Left ventricle myocardium inferior (tissue), 1 donor: ENCODE results near the gene TMOD2. TPM values are rescaled to one million over a fixed set of nuclear protein-coding genes. Genes with fewer than 3 reads are reported as not detected.

ENCODE experiments used
- DNase-seq: peaks from one replicate; pipeline ENCODE4 v3.0.0-alpha.2; 2020
- H3K27ac ChIP-seq: fragments of 200-600 bp; replicated peaks from 2 replicates; pipeline ENCODE4 v1.8.0; 2021
- H3K27me3 ChIP-seq: fragments of 200-600 bp; 2 replicates; pipeline ENCODE4 v1.8.0; 2021; ENCODE audit warnings: low read depth
- H3K36me3 ChIP-seq: fragments of 200-600 bp; 2 replicates; pipeline ENCODE4 v1.8.0; 2021
- H3K4me1 ChIP-seq: fragments of 200-600 bp; 2 replicates; pipeline ENCODE4 v1.8.0; 2021
- H3K4me3 ChIP-seq: fragments of 200-600 bp; 2 replicates; pipeline ENCODE4 v1.8.0; 2021; ENCODE audit warnings: mild to moderate bottlenecking, moderate library complexity
- H3K9me3 ChIP-seq: fragments of 200-600 bp; replicated peaks from 2 replicates; pipeline ENCODE4 v1.8.0; 2021
- CTCF ChIP-seq: fragments of 200-600 bp; IDR thresholded peaks from 2 replicates; pipeline ENCODE4 v1.8.0; 2021; ENCODE audit warnings: antibody characterized with exemption, mild to moderate bottlenecking, borderline replicate concordance
- intact Hi-C: fragments of 100-400 bp; cut with micrococcal nuclease; formaldehyde crosslinking; loops from one replicate; pipeline ENCODE4 v1.11.0; 2022
- long read RNA-seq: library from polyadenylated mRNA; unstranded; transcript quantifications from one replicate; pipeline ENCODE4 v2.0.0, GENCODE V29; 2021
- total RNA-seq: library from RNA; stranded (reverse); fragmentation: NEBNext Ultra II Directional; extraction: Animal tissue kit (Norgen Biotek cat#: 25700); gene quantifications from one replicate; pipeline ENCODE4 v1.2.1, GENCODE V29; 2021
- donor health status: DM: no; HTN: yes; CAD: no; lungs with severe emphysema.

TMOD2 gene
- 5.1 TPM for total RNA-seq
- long read RNA-seq, full-length matches to known transcripts = 2 of 6 reads
- long read RNA-seq, partial matches to known transcripts = 0 of 6 reads
- long read RNA-seq, other reads (novel, unspliced or antisense) = 4 of 6 reads

- peak within 1 kb of the TSS; percentile 76 for H3K4me3 ChIP-seq
- DNase-seq = peak; percentile 52
- H3K36me3 ChIP-seq = no peaks in the 10 kb centered on the region
- intact Hi-C loops = no loop called here
- peak within 1 kb of the TSS; percentile 79 for H3K27ac ChIP-seq
- H3K4me1 ChIP-seq = peaks cover 18% of the 10 kb centered on the region
- H3K27me3 ChIP-seq = peaks cover 24% of the 10 kb centered on the region
- H3K9me3 ChIP-seq = no peaks in the 10 kb centered on the region
- no peak for TF ChIP-seq CTCF
These were observed at the start of gene TMOD2 for GRCh38 chr15:51750792-51751696. Gene TMOD2, plus strand, starts transcription at chr15:51751597. Its CDS starts 14,845 bp downstream, at chr15:51766442.

GRCh38 chr15:51702710-51703109 is 48.7 kb upstream of the TMOD2 start:
- intact Hi-C loops = no loop called here
- DNase-seq = no peak
- Histone ChIP-seq H3K9me3 (no peaks in the 10 kb centered on the region), H3K4me1 (no peaks in the 10 kb centered on the region), H3K4me3 (no peak overlapping the region), H3K27me3 (peaks cover 5% of the 10 kb centered on the region), H3K27ac (no peak overlapping the region), H3K36me3 (no peaks in the 10 kb centered on the region)
- no peak for TF ChIP-seq CTCF

- intact Hi-C loops = no loop called here
- peak overlapping the region; percentile 57 for H3K27ac ChIP-seq
These were observed 45.1 kb upstream of the TMOD2 start for GRCh38 chr15:51706291-51706690.

GRCh38 chr15:51706926-51707608 is 44.3 kb upstream of the TMOD2 start:
- DNase-seq = no peak
- TF ChIP-seq CTCF = no peak
- H3K4me3 ChIP-seq = no peak overlapping the region
- H3K4me1 ChIP-seq = no peaks in the 10 kb centered on the region
- peak overlapping the region; percentile 57 for H3K27ac ChIP-seq
- H3K36me3 ChIP-seq = no peaks in the 10 kb centered on the region
- intact Hi-C loops = no loop called here
- H3K9me3 ChIP-seq = no peaks in the 10 kb centered on the region
- peaks cover 5% of the 10 kb centered on the region for H3K27me3 ChIP-seq

More at GRCh38 chr15:51706291-51706690, 45.1 kb upstream of the TMOD2 start:
- H3K4me1 ChIP-seq = no peaks in the 10 kb centered on the region
- peaks cover 5% of the 10 kb centered on the region for H3K27me3 ChIP-seq
- DNase-seq = no peak
- TF ChIP-seq CTCF = no peak
- no peaks in the 10 kb centered on the region for H3K9me3 ChIP-seq
- no peaks in the 10 kb centered on the region for H3K36me3 ChIP-seq
- no peak overlapping the region for H3K4me3 ChIP-seq

GRCh38 chr15:51708013-51708412 is 43.4 kb upstream of the TMOD2 start:
- no peak for DNase-seq
- H3K27ac ChIP-seq = peak overlapping the region; percentile 57

More at GRCh38 chr15:51708013-51708412, 43.4 kb upstream of the TMOD2 start:
- H3K27me3 ChIP-seq = peaks cover 5% of the 10 kb centered on the region
- H3K4me1 ChIP-seq = no peaks in the 10 kb centered on the region
- H3K9me3 ChIP-seq = no peaks in the 10 kb centered on the region
- H3K4me3 ChIP-seq = no peak overlapping the region
- intact Hi-C loops = no loop called here
- no peak for TF ChIP-seq CTCF
- H3K36me3 ChIP-seq = no peaks in the 10 kb centered on the region
